Embryonic facial prominence (tissue), 1 donor: Measurements from ENCODE around the gene ST6GALNAC2.
"Not testable (repeated sequence)": the region's sequence is repeated elsewhere in the genome, so short reads cannot be mapped to it uniquely, and the experiment has no call there.

Source experiments
- DNase-seq: peaks from one replicate; pipeline ENCODE4 v3.0.0-alpha.2; 2016; ENCODE audit errors: extremely low spot score

The ST6GALNAC2 gene

GRCh38 chr17:76585649-76586593 lies at the start of gene ST6GALNAC2:
Gene ST6GALNAC2, minus strand, starts transcription at chr17:76585860. Its CDS starts 52 bp downstream, at chr17:76585808.
- no peak for DNase-seq

- DNase-seq: no peak
Observed at GRCh38 chr17:76635039-76635438, 49.4 kb upstream of the ST6GALNAC2 start.

- DNase-seq: no peak
Observed at GRCh38 chr17:76633628-76634328, 48.1 kb upstream of the ST6GALNAC2 start.

- no peak for DNase-seq
Observed at GRCh38 chr17:76631821-76632565, 46.3 kb upstream of the ST6GALNAC2 start.

GRCh38 chr17:76630151-76630550 lies 44.5 kb upstream of the ST6GALNAC2 start:
- DNase-seq: no peak

- no peak for DNase-seq
Observed at GRCh38 chr17:76627510-76627909, 41.9 kb upstream of the ST6GALNAC2 start.

- no peak for DNase-seq
Observed at GRCh38 chr17:76626442-76626841, 40.8 kb upstream of the ST6GALNAC2 start.

GRCh38 chr17:76625496-76625895 lies 39.8 kb upstream of the ST6GALNAC2 start:
- DNase-seq: no peak

GRCh38 chr17:76623271-76624146 lies 37.8 kb upstream of the ST6GALNAC2 start:
- peak; percentile 13 for DNase-seq

- DNase-seq: no peak
Observed at GRCh38 chr17:76617838-76618237, 32.2 kb upstream of the ST6GALNAC2 start.

GRCh38 chr17:76614912-76615617 lies 29.4 kb upstream of the ST6GALNAC2 start:
- no peak for DNase-seq

GRCh38 chr17:76614064-76614759 lies 28.6 kb upstream of the ST6GALNAC2 start:
- DNase-seq: not testable (repeated sequence)

GRCh38 chr17:76612977-76613851 lies 27.6 kb upstream of the ST6GALNAC2 start:
- no peak for DNase-seq

- DNase-seq: no peak
Observed at GRCh38 chr17:76612465-76612864, 26.8 kb upstream of the ST6GALNAC2 start.

GRCh38 chr17:76611758-76612157 lies 26.1 kb upstream of the ST6GALNAC2 start:
- no peak for DNase-seq

GRCh38 chr17:76611080-76611749 lies 25.6 kb upstream of the ST6GALNAC2 start:
- DNase-seq: not testable (repeated sequence)

- not testable (repeated sequence) for DNase-seq
Observed at GRCh38 chr17:76606685-76607084, 21.0 kb upstream of the ST6GALNAC2 start.

- DNase-seq: no peak
Observed at GRCh38 chr17:76601065-76601464, 15.4 kb upstream of the ST6GALNAC2 start.
